ENCODE measurements around the gene SLC35E4.

- TF ChIP-seq CTCF (IDR thresholded peaks at IDR 0.05) = no peak
- TF ChIP-seq EZH2phosphoT487 (IDR thresholded peaks at IDR 0.05; ENCODE audit: borderline replicate concordance, low read depth) = no peak
- TF ChIP-seq EP300 (IDR thresholded peaks at IDR 0.05; ENCODE audit: borderline replicate concordance in 1 of 2, low read depth in 1 of 2, low read length in 1 of 2) = no peak
These were observed 38.9 kb downstream of the SLC35E4 start for GRCh38 chr22:30674482-30674881.
